Motor neuron (in vitro differentiated cells): ENCODE results near the gene LAX1. TPM values are rescaled to one million over a fixed set of nuclear protein-coding genes. Genes with fewer than 3 reads are reported as not detected.

ENCODE experiments used
- ATAC-seq, 8 experiments: fragments of 200-7000 bp; cut with Tn5 transposase; replicated peaks in 6 of 8; 2 replicates each; pipeline ENCODE4 v1.8.0; 2021; ENCODE audit warnings: mild to moderate bottlenecking in 8 of 8, moderate library complexity in 8 of 8
- H3K27ac ChIP-seq, 2 donors: fragments of 250-450 bp; sonication (Bioruptor Pico); 2 replicates each; pipeline ENCODE4 v1.9.0; 2021; ENCODE audit warnings: antibody characterized with exemption in 2 of 2, mild to moderate bottlenecking in 2 of 2, moderate library complexity in 1 of 2
- H3K4me1 ChIP-seq, 2 donors: fragments of 250-450 bp; sonication (Bioruptor Pico); replicated peaks in 1 of 2; 2 replicates each; pipeline ENCODE4 v1.6.1; 2021; ENCODE audit warnings: antibody characterized with exemption in 2 of 2, mild to moderate bottlenecking in 2 of 2, moderate library complexity in 1 of 2
- H3K4me3 ChIP-seq, 5 donors: fragments of 250-450 bp; sonication (Bioruptor Pico); 2 replicates each; pipeline ENCODE4 v1.9.0; 2021; ENCODE audit warnings: antibody characterized with exemption in 5 of 5, mild to moderate bottlenecking in 5 of 5, moderate library complexity in 4 of 5
- WGBS, 10 experiments: fragments of 450-650 bp; shearing (Covaris generic); methylation state at CpG; one replicate each; pipeline ENCODE4 v1.0.0; 2022; 5-methylcytosine and 5-hydroxymethylcytosine counted together
- in situ Hi-C, 9 experiments: fragments of 400-800 bp; cut with MboI; loops; one replicate each; pipeline ENCODE4 v1.15.0; 2021; ENCODE audit warnings: low sequenced_read_pairs in 9 of 9, low pct_unique_long_range_greater_than_20kb in 2 of 9; ENCODE audit not compliant: unreplicated experiment in 9 of 9
- total RNA-seq, 8 experiments: library from RNA; unstranded; fragments of 300-600 nt; gene quantifications; 2 replicates each; pipeline versions ENCODE4 v1.2.3 to v1.2.4, GENCODE V29; 2022

LAX1 gene, protein sequence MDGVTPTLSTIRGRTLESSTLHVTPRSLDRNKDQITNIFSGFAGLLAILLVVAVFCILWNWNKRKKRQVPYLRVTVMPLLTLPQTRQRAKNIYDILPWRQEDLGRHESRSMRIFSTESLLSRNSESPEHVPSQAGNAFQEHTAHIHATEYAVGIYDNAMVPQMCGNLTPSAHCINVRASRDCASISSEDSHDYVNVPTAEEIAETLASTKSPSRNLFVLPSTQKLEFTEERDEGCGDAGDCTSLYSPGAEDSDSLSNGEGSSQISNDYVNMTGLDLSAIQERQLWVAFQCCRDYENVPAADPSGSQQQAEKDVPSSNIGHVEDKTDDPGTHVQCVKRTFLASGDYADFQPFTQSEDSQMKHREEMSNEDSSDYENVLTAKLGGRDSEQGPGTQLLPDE
- under 1 TPM in 7 of 8 experiments, not detected in 1; 0.05 to 0.56 (median 0.14) TPM for total RNA-seq

DNA sequence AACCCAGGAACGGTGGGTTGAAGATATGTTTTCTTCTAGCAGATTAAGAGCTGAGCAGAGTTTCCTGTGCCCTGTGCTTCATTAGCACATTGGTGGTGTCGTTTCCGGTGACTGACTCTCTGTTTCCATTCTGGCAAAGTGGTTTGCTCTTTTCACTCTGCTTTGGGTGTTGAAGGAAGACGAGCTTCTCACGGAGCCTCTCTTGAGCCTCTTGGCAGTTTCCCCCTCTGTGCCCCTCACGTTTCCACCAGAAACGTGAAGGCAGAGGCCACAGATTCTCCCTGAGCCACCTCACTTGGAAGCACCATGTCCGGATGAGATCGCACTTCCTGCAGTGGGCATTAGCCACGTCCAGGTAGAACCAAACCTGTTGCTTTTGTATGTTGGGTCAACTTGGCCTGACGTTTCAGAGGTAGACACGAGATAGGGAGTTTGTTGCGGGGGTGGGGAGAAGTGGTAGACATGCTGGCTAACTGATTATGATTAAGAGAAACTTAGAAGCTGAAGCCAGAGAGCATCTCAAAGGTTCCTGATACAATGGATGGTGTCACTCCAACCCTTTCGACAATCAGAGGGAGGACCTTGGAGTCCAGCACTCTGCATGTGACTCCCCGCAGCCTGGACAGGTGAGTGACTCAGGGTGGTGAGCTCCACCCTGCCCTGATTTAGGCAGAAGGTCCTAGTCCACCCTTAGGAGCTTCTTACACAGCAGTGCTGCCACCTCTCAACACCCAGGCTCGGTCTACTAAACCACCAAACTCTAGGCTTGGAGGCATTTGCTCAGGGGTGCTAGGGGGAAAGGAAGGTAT lies at the start of gene LAX1:
Gene LAX1 (plus strand): TSS at position 155 of the 809 bp plus-strand sequence. CDS start 383 bp downstream, at position 538.
- in situ Hi-C loops = no loop called here
- Histone ChIP-seq H3K4me1 (peaks cover 0 to 11% of the 10 kb centered on the region in 2 donors), H3K27ac (no peak within 1 kb of the TSS), H3K4me3 (no peak within 1 kb of the TSS)
- 45 to 93% (median 78%) methylated on average over 3 to 15 of the region's 16 CpGs; no CpG with 5 or more reads in 2 of the 10 experiments for WGBS, 10 experiments
- no peak for ATAC-seq

GRCh38 chr1:203717120-203717519 lies 47.9 kb upstream of the LAX1 start:
- Histone ChIP-seq H3K4me1 (peaks cover 0 to 6% of the 10 kb centered on the region in 2 donors), H3K4me3 (no peak overlapping the region), H3K27ac (no peak overlapping the region)
- in situ Hi-C loops = loop anchor here in 4 of 9 experiments (25.0 kb wide), 2 partner anchors 205 to 380 kb away; no protein-coding TSS in a partner anchor
- no peak for ATAC-seq
- 20 to 100% (median 94%) methylated on average over 1 to 3 of the region's 3 CpGs; no CpG with 5 or more reads in 1 of the 10 experiments for WGBS, 10 experiments

DNA sequence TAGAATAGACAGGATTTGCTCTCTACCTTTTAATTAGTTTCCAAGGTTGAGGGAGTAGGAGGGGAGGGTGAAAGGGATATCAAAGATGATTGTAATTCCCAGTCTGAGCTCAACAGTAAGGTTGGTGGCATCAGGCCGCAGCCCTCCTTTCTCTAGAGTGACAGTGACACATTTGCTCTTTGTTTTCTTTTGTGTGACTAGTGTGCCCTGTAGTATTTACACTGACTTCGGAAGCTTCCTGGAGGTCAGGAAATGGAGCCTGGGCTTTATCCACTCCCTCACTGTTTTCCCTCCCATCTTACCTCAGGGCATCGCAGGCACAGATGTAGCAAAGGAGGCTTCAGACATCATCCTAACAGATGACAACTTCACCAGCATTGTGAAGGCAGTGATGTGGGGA lies 44.7 kb upstream of the LAX1 start:
- peak overlapping the region in 1 of 2 donors; percentile 32 for H3K27ac ChIP-seq
- in situ Hi-C loops = loop anchor here in 4 of 9 experiments (25.0 kb wide), 2 partner anchors 208 to 383 kb away; no protein-coding TSS in a partner anchor
- H3K4me1 ChIP-seq = peaks cover 0 to 6% of the 10 kb centered on the region in 2 donors
- peak in 3 of 8 experiments; percentile 21 to 65 (median 29) for ATAC-seq
- WGBS, 10 experiments = 40 to 100% (median 67%) methylated on average over 1 to 3 of the region's 3 CpGs; no CpG with 5 or more reads in 4 of the 10 experiments
- H3K4me3 ChIP-seq = no peak overlapping the region

DNA sequence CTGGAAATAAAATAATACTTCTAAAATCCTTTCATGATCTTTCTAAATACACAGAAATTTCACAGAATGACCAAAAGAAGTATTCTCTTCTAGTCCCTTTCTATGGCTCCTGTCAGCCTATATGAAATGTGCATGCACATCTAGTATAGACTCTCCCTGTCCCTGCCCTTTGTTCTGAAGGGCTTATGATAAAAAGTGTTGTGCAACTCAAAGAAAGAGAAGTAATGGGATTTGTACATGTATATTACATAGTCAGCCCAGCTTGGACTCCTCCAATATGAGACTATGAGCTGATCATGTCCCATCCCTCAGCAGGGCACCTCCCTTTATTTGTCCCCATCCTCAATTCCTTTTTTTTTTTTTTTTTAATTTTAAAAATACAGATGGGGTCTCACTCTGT lies 42.1 kb upstream of the LAX1 start:
- H3K4me1 ChIP-seq = peaks cover 0 to 6% of the 10 kb centered on the region in 2 donors
- ATAC-seq = peak in 2 of 8 experiments; percentile 81 to 84
- no peak overlapping the region for H3K4me3 ChIP-seq
- H3K27ac ChIP-seq = no peak overlapping the region
- in situ Hi-C loops = loop anchor here in 4 of 9 experiments (25.0 kb wide), 2 partner anchors 211 to 386 kb away; no protein-coding TSS in a partner anchor

- in situ Hi-C loops = no loop called here
- ATAC-seq = no peak
- H3K4me3 ChIP-seq = no peak overlapping the region
- WGBS, 10 experiments = 60 to 100% (median 100%) methylated on average over 1 to 2 of the region's 2 CpGs; no CpG with 5 or more reads in 3 of the 10 experiments
- H3K27ac ChIP-seq = no peak overlapping the region
- H3K4me1 ChIP-seq = no peaks in the 10 kb centered on the region
Measured at GRCh38 chr1:203726417-203726867, 38.5 kb upstream of the LAX1 start.

- no peaks in the 10 kb centered on the region for H3K4me1 ChIP-seq
- in situ Hi-C loops = no loop called here
- H3K4me3 ChIP-seq = no peak overlapping the region
- no peak for ATAC-seq
- WGBS, 10 experiments = 11 to 88% (median 57%) methylated on average over 1 to 7 of the region's 7 CpGs; no CpG with 5 or more reads in 1 of the 10 experiments
- no peak overlapping the region for H3K27ac ChIP-seq
Measured at GRCh38 chr1:203733009-203733863, 31.7 kb upstream of the LAX1 start.

- WGBS, 10 experiments = 46 to 90% (median 63%) methylated on average over 1 to 3 of the region's 3 CpGs; no CpG with 5 or more reads in 1 of the 10 experiments
- ATAC-seq = no peak
- Histone ChIP-seq H3K4me1 (peaks cover 4 to 6% of the 10 kb centered on the region in 2 donors), H3K4me3 (no peak overlapping the region), H3K27ac (no peak overlapping the region)
- in situ Hi-C loops = no loop called here
Measured at GRCh38 chr1:203742436-203742835, 22.5 kb upstream of the LAX1 start.

DNA sequence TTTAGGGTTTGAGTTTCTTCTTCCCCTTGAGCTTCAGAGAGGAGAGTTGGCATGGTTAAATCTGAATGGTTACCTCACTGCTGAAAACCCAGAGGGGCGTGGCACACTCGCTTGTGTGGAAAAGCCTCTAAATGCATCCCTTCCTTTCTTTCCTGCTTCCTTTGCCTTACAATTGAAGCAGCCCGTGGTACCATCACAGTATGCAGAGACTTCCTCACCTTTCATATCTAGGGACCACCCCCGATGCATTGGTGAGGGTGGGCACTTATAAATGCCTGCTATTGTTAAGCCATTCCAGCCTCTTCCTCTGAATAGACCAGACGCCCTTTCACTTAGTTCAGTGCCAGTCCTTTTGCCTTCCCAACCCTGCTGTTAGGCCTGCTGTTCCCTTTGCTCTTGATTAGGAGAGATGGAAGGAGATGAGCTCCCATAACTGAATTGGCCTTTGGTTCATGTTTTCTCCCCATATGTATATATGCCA lies 21.9 kb upstream of the LAX1 start:
- WGBS, 10 experiments = 0 to 86% (median 48%) methylated on average over 1 to 5 of the region's 5 CpGs
- Histone ChIP-seq H3K27ac (no peak overlapping the region), H3K4me1 (peaks cover 4 to 6% of the 10 kb centered on the region in 2 donors), H3K4me3 (no peak overlapping the region)
- in situ Hi-C loops = no loop called here
- ATAC-seq = peak in 4 of 8 experiments; percentile 14 to 54 (median 42)

DNA sequence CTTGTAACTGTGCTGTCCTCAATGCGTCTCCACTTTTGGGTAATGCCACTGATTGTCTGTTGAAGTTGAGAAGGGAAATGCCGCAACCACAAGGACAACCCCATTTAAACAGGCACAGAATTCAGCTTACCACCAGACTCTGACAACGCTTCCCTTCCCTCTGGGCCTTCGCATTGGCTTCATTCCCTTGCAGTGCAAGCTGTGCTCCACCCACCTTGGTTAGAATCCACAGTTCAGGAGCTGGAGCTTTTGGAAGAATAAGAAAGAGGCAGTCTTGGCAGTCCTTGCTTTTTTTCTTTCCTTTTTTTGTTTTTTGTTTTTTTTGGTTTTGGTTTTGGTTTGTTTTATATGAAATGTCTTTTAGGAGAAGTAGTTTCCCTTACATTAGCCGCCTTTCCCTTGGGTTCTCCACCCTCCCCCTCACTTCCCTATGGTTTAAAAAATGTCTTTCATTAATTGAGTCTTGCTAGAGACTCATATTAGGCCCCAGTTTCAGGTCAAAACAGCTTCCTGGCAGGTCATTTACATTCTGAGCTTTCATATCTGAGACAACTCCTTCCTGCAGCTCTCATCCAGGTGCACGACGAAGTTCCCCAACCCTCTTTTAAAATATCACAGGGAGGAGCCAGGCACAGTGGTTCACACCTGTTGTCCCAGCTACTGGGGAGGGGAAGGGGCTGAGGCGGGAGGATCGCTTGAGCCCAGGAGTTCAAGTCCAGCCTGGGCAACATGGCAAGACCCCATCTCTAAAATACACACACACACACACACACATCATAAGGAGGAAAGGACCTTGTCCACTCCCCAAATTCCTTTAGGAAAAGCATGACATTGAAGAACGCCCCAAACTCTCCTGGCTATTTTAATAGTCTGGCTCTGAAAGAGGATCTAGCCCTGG lies 20.7 kb upstream of the LAX1 start:
- in situ Hi-C loops = no loop called here
- peak in 3 of 8 experiments; percentile 93 for ATAC-seq
- 12 to 84% (median 67%) methylated on average over 2 to 10 of the region's 10 CpGs; no CpG with 5 or more reads in 1 of the 10 experiments for WGBS, 10 experiments
- H3K27ac ChIP-seq = no peak overlapping the region
- H3K4me1 ChIP-seq = peaks cover 4 to 6% of the 10 kb centered on the region in 2 donors
- no peak overlapping the region for H3K4me3 ChIP-seq

DNA sequence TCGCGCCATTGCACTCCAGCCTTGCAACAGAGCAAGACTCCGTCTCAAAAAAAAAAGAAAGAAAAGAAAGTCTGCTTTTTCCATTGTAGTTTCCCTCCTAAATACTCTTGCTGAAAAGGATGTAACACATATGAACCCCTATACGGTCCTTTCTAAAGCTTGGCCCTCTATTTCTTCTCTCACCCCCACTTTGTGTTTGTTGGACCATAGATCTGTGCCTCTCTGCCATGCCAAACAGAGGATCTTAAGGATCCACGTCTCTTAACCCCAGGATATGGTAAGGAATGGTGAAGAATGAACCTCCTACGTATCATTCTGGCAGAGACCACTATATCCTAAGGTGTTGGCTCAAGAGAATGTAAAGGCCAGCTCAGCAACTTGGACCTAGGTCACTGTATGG lies 18.7 kb upstream of the LAX1 start:
- Histone ChIP-seq H3K27ac (no peak overlapping the region), H3K4me1 (peaks cover 4 to 6% of the 10 kb centered on the region in 2 donors), H3K4me3 (no peak overlapping the region)
- WGBS, 10 experiments = 81 to 100% (median 92%) methylated on average over 1 to 6 of the region's 6 CpGs; no CpG with 5 or more reads in 3 of the 10 experiments
- in situ Hi-C loops = no loop called here
- no peak for ATAC-seq

- 29 to 100% (median 89%) methylated on average over 1 to 3 of the region's 3 CpGs; no CpG with 5 or more reads in 3 of the 10 experiments for WGBS, 10 experiments
- in situ Hi-C loops = no loop called here
- Histone ChIP-seq H3K27ac (no peak overlapping the region), H3K4me3 (no peak overlapping the region), H3K4me1 (no peaks in the 10 kb centered on the region)
- ATAC-seq = peak in 2 of 8 experiments; percentile 57 to 72
Measured at GRCh38 chr1:203751051-203751450, 13.9 kb upstream of the LAX1 start.
